ENCODE measurements around the gene ABLIM3.

ABLIM3 gene

GRCh38 chr5:149130121-149130914, 11.0 kb upstream of the ABLIM3 start:
- H3K4me3 ChIP-seq (ENCODE audit: low read depth, low read length): no peak overlapping the region
- DNase-seq (ENCODE audit: low read depth): no peak
- TF ChIP-seq, protein P1, sequence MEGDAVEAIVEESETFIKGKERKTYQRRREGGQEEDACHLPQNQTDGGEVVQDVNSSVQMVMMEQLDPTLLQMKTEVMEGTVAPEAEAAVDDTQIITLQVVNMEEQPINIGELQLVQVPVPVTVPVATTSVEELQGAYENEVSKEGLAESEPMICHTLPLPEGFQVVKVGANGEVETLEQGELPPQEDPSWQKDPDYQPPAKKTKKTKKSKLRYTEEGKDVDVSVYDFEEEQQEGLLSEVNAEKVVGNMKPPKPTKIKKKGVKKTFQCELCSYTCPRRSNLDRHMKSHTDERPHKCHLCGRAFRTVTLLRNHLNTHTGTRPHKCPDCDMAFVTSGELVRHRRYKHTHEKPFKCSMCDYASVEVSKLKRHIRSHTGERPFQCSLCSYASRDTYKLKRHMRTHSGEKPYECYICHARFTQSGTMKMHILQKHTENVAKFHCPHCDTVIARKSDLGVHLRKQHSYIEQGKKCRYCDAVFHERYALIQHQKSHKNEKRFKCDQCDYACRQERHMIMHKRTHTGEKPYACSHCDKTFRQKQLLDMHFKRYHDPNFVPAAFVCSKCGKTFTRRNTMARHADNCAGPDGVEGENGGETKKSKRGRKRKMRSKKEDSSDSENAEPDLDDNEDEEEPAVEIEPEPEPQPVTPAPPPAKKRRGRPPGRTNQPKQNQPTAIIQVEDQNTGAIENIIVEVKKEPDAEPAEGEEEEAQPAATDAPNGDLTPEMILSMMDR (IDR thresholded peaks at IDR 0.05; ENCODE audit: low read depth, low read length, missing control alignments): peak; percentile 55
- in situ Hi-C loops (cut with HindIII; ENCODE audit: low sequenced_read_pairs): no loop called here

- in situ Hi-C loops (cut with HindIII; ENCODE audit: low sequenced_read_pairs): no loop called here
- DNase-seq (ENCODE audit: low read depth): no peak
- no peak overlapping the region for H3K4me3 ChIP-seq (ENCODE audit: low read depth, low read length)
- TF ChIP-seq, protein P1 (IDR thresholded peaks at IDR 0.05; ENCODE audit: low read depth, low read length, missing control alignments): no peak
Measured at GRCh38 chr5:149132474-149132873, 8.8 kb upstream of the ABLIM3 start.

- peak; percentile 37 for DNase-seq (ENCODE audit: low read depth)
- in situ Hi-C loops (cut with HindIII; ENCODE audit: low sequenced_read_pairs): no loop called here
- TF ChIP-seq, protein P1 (IDR thresholded peaks at IDR 0.05; ENCODE audit: low read depth, low read length, missing control alignments): no peak
- no peak overlapping the region for H3K4me3 ChIP-seq (ENCODE audit: low read depth, low read length)
Measured at GRCh38 chr5:149133795-149134777, 7.2 kb upstream of the ABLIM3 start.

- no peak for DNase-seq (ENCODE audit: low read depth)
- in situ Hi-C loops (cut with HindIII; ENCODE audit: low sequenced_read_pairs): no loop called here
- TF ChIP-seq, protein P1 (IDR thresholded peaks at IDR 0.05; ENCODE audit: low read depth, low read length, missing control alignments): no peak
- no peak overlapping the region for H3K4me3 ChIP-seq (ENCODE audit: low read depth, low read length)
Measured at GRCh38 chr5:149134778-149135500, 6.4 kb upstream of the ABLIM3 start.

- TF ChIP-seq, protein P1 (IDR thresholded peaks at IDR 0.05; ENCODE audit: low read depth, low read length, missing control alignments): no peak
- H3K4me3 ChIP-seq (ENCODE audit: low read depth, low read length): no peak overlapping the region
- DNase-seq (ENCODE audit: low read depth): peak; percentile 42
- in situ Hi-C loops (cut with HindIII; ENCODE audit: low sequenced_read_pairs): no loop called here
Measured at GRCh38 chr5:149135536-149136201, 5.6 kb upstream of the ABLIM3 start.
